B cell (primary cell): Measurements from ENCODE around the gene CYP51A1.

Experiments
- CTCF ChIP-seq: fragments of 200-600 bp; IDR thresholded peaks from one replicate; pipeline ENCODE4 v1.8.0; 2022; ENCODE audit warnings: antibody characterized with exemption, mild to moderate bottlenecking
- EZH2 ChIP-seq: IDR thresholded peaks from 2 replicates; pipeline ENCODE4 v1.6.1; 2012; ENCODE audit warnings: borderline replicate concordance, low read depth, mild to moderate bottlenecking, moderate library complexity, low read length; ENCODE audit not compliant: insufficient read depth, poor library complexity, severe bottlenecking

- TF ChIP-seq CTCF: no peak
- no peak for TF ChIP-seq EZH2
These were observed 23.4 kb downstream of the CYP51A1 start for GRCh38 chr7:92110857-92111256.
